HG03103 (cell line): ENCODE measurements around the gene KRT71.

ENCODE experiments used
- ATAC-seq: cut with Tn5 transposase; IDR thresholded peaks from one replicate; pipeline ENCODE4 v1.9.1; 2021; ENCODE audit warnings: low read depth; ENCODE audit not compliant: unreplicated experiment

KRT71 gene

DNA sequence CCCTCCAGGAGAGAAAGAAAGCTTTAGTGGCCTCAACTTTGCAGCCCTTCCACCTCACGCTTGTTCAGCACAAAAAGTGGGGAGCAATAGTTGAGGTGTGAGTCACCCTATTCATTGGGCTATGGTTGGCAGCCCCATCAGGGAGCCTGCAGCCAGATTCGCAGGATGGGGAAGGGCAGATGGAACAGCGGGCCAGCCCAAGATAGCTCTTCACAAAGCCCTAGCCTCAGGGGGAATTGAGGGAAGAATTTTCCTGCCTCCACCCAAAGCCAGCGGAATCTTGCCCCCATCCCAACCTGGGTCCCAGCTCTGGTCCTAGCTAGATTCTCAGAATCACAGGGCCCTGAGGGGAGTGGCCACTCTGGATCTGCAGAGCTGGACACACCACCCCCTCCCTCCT is 29.1 kb downstream of the KRT71 start:
- no peak for ATAC-seq

DNA sequence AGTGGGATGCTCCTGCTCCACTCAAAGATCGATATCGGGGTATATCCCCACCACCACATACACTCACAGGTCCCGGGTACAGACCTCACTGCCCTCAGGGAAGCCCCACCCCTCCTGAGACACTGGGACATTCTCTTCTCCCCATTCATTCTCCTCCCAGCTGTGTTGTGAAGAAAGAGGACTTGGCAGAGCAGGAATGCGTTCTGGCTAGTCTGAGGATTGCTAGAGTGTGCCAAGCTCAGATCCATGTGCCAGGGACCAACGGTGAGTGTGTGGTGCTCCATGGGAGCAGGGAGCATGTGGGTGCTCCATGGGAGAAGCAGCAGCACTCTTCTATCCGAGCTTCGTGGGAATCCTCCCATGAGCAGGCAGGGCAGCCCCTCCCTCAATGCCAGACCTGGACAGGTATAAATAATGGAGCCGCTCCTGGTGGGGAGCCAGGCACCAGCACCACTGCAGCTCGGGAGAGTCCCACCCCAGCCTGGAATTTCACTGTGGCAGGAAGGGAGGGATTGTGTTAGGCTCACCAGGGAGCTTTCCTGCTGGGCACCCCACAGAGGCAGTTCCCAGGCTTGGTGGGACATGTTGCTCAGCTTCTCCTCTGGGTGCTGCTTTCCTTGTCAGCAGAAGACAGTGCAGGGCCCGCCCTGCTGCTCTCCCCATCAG is 30.5 kb downstream of the KRT71 start:
- no peak for ATAC-seq

DNA sequence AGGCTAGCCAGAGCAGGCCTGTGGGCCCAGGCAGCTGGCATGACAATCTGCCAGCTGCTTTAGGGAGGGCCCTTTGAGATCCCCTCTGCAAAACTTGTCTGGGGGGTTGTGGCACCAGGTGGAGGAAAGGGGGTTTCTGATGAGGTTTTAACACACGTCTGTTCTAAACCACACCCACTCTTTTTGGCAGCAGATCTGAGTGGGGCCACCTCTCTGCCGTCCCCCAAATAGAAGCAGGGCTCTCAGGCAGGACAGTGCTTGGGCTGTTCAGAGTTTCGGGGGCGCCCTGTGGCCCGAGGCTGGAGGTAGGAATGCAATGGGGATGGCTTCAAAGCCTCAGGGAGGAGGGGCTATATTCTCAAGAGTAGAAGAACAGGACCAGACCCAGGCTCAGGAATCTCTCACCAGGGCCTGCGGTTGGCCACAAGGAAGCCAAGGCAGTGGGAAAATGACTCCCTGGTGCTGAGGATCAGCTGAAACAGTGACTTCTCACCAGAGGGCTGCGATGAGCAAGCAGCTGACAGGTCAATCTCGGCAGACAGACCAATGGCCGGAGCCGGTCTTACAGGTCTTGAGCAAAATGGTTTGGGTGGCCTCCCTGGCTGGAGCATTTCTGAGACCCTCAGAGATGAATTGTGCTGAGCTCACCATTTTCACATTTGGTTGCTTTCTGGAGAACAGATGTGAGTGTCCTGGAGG is 31.2 kb downstream of the KRT71 start:
- ATAC-seq = no peak

DNA sequence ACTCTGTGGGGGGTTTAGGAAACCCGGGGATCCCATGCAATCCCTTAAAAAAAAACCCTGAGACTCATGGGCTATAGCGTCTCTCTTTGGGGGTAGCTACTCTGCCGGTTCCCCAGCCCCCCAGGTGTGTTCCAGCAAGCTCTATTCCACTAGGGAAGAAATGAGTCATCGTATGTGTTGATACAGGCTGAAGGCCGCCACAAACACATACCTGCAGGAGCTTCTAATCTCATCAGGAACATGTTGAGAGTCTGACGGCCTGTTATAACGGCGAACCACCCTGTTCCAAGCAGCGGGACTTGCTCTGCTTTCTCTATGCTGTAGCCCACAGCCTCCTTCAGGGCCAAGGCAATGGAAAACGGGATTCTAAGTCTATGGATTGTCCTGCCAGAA is 31.8 kb downstream of the KRT71 start:
- no peak for ATAC-seq

DNA sequence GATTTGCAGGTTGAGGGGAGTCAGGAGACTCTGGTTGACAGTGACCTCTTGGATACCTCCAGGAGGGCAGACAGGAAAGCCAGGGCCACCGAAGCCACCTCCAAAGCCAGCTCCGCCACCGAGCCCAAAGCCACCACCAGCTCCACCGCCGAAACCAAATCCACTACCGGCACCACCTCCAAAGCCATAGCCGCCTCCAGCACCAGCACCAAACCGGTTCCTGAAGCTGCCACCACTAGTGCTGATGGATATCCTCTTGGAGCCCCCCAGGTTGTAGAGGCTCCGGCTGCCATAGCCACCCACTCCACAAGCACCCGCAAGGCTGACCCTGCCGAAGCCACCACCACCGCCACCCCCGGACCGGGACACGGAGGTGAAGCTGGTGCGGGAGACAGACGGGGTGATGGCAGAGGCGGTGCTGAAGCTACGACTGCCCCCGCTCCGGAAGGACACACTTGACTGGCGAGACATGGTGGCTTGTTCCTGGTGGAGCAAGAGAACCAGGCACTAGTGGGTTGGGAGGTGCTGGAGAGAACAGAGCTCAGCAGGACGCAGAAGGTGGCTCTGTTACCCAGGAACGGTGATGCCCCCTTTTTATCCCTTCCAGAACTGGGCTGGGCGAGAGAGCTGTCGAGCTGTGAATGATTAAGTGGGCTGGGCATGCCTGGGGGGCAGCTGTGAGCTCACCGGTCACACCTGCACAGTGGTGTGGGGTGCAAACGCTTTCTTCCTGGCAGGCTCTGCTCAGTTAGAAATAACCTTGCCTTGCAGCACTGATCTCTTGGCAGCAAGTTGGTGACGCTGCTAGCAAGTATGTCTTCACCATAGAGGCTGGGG is 32.9 kb downstream of the KRT71 start, which contains the start of gene KRT5:
Gene KRT5, minus strand, starts transcription at position 569 of the 837 bp plus-strand sequence. Its CDS starts 98 bp downstream, at position 471.
- no peak for ATAC-seq

DNA sequence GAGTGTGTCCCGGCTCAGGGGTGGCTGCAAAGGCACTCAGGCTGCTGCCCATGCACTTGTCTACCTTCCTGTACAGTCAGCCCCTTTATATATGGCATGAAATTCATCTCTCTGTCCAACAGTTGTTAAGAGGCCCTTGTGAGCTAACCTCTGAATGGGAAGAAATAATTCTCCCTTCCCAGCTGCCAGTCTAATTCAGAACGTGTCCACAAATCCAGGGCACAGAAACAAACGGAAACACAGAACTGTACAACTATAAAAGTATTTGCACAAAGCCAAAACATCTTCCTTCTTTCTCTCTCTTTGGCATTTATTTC is 33.6 kb downstream of the KRT71 start:
- ATAC-seq = no peak

DNA sequence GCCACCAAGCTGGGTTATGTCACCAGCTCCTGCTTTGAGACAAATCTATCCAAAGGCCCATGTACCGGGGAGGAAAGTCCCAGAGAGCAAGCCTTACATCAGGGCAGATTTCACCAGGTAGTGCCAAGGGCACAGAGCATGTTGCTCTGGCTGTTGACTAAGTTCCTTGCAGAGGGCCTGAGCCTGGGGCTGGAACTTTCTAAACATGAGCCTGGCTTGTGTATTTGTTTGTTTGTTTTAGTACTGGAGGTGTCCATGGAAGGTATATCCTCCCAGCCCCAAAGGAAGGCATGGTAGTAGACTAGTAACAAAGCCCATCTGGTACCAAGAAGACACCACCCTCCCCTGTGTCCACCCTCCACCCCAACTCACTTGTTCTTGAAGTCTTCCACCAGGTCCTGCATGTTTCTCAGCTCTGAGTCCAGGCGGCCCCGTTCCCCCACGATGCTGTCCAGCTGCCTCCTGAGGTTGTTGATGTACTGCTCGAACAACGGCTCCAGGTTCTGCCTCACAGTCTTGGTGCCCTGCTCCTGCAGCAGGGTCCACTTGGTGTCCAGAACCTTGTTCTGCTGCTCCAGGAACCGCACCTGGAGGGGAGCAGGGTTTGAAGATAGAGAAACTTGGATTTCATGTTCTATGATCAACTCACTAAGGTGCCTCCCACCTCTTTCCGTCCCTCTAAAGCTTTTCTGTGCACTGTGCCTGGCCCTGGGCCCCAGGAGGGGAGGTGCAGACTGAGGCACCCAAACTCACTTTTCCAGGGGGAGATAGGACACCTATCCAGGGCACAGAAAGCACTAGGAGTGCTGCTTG is 34.2 kb downstream of the KRT71 start:
- no peak for ATAC-seq

DNA sequence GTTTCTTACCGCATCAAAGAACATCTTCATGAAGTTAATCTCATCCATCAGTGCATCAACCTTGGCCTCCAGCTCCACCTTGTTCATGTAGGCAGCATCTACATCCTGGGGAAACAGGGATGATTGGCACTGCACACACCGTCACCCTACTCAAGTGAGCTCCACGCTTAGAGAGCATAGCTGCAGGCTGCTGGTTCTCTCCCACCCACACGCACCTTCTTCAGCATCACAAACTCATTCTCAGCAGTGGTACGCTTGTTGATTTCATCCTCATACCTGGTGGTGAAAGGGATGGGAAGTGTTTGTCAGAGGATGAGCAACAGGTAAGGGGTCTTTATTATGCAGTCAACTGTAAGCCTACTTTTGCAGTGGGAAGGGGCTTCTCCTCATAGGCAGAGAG is 35.1 kb downstream of the KRT71 start:
- ATAC-seq = no peak

DNA sequence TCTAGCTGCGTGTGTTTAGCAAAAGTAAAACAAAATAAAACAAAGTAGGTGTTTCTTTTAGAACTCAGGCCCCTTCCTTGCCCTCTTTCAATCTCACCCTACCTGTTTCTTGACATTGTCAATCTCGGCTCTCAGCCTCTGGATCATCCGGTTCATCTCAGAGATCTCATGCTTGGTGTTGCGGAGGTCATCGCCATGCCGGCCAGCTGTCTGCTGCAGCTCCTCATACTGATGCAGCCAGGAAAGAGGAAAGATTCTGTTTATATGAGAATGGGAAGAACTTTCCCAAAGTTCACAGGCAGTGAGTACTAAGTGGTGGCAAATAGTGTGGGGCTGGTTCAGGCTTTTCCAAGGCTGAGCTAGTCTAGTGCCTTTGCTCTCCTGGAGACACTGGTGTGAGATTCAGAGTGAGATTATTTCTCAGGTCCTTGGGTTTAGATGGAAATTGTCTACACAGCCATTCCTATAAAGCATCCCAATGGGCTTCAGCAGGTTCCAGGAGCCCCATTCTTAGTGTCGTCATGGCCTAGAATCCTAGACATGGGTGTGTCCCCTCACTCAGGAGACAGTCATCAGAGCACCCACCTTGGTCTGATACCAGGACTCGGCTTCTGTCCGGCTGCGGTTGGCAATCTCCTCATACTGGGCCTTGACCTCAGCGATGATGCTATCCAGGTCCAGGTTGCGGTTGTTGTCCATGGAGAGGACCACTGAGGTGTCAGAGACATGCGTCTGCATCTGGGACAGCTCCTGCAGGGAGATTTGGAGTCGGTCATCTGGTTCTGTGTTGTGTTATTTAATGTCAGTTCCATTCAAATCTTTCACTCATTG is 35.7 kb downstream of the KRT71 start:
- ATAC-seq = no peak

DNA sequence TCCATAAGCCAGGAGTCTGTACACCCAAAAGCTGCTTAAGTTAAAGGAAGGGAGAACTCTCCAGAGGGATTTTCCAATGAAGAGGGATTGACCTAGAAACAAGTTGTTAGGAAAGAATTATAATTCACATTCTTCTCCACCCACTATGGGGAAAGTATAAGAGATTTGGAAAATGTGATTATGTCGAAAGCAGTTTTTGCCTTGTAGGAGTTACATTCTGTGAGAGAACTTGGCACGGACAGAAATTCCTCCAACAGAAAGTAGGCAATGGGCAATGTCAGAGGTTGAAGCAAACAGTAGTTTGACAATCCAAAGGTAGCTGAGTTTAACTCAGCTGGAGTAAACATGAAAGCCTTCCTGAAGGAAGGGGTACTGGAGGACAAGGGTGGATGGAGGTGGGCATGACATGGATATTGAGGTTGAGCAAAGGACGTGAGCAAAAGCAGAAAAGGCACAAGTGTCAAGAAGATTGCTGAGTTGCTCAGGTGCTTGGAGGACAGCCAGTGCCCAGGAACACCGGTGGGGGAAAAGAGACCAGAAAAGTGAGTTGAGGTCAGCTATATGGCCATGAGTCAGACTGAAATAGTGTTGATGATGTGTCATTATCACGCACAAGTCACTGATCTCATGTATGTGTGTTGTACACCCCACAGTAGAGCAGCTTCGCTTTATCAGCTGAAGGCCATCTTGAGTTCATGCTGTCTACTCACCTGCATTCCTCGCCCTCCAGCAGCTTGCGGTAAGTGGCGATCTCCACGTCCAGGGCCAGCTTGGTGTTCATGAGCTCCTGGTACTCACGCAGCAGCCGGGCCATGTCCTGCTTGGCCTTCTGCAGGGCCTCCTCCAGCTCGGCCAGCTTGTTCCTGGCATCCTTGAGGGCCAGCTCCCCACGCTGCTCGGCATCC is 36.8 kb downstream of the KRT71 start:
- no peak for ATAC-seq

DNA sequence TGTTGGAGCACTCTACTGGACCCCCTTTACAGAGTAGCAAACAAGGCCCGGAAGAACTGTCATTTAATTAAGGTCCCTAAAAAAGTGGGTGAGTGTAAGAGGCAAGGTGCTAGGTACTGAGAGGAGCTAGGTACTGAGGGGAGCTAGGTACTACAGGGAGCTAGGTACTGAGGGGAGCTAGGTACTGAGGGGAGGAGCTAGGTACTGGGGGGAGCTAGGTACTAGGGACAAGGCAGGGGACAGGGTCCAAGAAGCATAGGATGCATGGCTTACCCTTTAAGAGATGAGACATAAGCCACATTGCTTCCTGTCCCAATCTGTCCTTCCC is 37.7 kb downstream of the KRT71 start:
- ATAC-seq = no peak

DNA sequence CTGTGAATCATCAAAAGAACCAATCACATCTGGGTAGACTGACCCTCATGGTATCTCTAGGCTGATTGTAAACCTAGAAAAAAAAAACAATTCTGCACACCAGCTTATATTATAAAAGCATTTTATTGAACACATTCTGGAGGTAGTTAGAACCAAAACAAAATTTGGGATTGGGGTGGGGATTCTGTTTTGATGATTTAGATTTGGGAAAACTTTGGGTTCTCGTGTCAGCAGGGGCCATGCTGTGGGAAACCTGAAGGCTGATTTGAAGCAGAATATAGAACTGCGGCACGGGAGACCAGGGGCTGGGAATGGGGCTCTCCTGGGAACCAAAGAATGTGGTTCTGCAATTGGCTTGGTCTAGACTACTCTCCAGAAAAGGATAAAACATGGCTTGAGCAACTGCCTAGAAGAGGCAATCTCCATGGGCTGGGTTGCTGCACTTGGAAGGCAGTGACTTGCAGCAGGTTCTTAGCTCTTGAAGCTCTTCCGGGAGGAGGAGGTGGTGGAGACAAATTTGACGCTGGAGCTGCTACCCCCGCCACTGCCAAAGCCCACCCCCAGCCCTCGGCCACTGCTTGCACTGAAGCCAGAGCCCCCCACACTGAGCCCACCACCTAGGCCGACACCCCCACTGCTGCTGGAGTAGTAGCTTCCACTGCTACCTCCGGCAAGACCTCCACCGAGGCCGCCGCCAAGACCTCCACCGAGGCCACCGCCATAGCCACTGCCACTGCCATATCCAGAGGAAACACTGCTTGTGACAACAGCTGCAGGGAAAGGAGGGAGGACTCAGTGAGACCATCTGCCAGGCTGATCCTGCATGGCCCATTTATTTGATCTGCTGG is 38.2 kb downstream of the KRT71 start:
- no peak for ATAC-seq

DNA sequence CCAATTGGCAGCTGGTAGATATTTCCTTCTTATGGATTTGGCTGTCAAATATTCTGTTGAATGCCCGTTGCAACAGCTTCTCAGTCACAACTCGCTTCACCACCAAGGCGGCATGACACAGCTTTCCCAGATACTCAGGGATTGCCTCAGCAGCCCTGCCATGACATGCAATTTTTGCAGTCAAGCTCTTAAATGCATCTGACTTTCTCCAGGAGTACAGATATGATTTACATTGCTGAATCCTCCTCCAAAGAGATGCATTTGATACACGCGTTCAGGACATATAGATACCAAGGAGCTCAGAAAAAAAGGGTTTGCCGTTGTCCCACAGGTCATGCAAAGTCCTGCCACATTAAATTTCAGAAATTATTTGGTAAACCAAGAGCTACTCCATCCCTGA is 39.2 kb downstream of the KRT71 start:
- ATAC-seq = no peak

DNA sequence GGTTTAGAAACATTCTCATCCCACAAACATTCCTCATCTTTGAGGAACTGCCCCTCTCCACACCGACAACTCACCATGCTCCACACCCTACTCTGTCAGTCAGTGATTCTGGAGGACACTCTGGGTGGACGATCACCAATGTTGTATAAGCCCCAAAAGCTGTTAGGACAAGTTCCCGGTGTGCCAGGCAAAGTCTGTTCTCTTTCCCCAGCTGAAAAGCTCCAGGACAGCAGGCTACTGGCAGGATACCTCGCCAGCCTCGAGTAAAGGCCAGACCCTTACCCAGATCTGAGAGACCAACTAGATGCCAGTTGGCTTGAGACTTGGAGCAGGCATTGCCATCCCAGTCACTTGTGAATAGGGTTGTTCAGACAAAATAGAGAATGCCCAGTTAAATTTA is 44.7 kb downstream of the KRT71 start:
- ATAC-seq = no peak

DNA sequence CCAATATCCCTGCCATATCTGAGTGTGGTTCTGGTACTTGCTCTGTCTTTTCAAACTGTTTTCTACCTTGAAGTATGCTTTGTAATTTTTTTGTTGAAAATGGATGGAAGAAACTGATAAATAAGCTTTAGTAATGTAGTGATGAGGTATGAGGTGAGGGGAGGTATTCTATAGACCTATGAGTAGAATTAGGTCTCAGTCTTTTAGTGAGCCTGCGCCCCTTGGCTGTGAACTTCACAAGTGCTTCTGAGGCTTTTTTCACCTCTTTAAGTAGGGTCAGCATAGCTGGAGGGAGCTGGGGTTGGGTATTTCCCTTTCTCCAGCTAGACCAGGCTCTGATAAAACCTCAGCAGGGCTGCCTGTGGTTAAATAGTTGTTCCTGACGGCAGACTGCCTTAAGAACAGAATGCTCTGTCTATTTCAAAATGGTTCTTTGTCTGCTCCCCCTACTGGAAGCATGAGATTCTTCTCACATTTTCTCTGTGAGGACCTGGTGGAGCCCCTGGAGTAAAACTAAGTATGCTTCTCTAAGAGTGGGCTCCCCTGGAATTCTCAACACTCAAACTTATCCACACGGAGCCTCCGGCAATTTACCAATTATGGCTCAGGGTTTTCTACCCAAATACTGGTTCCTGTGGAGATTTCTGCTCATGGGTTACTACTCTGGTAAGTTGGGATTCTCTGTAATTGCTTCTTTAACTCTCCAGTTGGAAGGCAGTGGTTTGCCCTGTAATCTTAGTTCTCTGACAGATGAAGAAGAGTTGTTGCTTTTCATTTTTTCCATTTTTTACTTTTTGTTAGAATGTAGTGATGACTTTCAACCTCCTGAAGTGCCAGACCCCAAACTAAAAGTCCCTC is 45.9 kb downstream of the KRT71 start:
- no peak for ATAC-seq

DNA sequence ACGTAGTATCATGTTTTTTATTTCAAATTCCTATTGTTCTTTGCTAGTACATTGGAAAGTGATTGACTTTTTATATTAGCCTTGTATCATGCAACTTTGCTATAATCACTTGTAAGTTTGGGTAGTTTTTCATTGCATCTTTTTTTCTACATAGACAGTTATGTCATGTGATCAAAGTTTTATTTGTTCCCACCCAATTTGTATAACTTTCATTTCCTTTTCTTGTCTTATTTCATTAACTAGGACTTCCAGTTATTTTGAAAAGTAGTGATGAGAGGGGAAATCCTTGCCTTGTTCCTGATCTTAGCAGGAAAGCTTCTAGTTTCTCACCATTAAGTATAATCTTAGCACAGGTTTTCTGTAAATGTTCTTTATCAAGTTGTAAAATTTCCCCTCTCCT is 50.1 kb downstream of the KRT71 start:
- ATAC-seq = no peak

DNA sequence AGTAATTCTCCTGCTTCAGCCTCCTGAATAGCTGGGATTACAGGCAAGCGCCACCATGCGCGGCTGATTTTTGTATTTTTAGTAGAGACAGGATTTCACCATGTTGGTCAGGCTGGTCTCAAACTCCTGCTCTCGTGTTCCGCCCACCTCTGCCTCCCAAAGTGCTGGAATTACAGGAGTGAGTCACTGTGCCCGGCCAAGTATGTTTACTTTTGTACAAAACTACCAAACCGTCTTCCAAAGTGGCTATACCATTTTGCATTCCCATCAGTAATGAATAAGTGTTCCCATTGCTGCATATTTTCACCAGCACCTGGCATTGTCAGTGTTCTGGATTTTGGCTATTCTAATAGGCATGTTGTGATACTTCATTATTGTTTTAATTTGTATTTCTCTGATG is 51.5 kb downstream of the KRT71 start:
- ATAC-seq = no peak
